Panc1 (cell line): ENCODE measurements around the gene FLRT1. TPM values are rescaled to one million over a fixed set of nuclear protein-coding genes. Genes with fewer than 3 reads are reported as not detected.

Experiments used
- ATAC-seq: fragments of 200-7000 bp; cut with Tn5 transposase; 2 replicates; pipeline ENCODE4 v1.9.1; 2020; ENCODE audit warnings: mild to moderate bottlenecking, moderate library complexity
- BruUV-seq: library from RNA; stranded (reverse); fragments of 400-500 nt; replicated peaks from 2 replicates; lab custom pipeline; 2021; lab: Mats Ljungman, UMichigan
- CTCF ChIA-PET: fragments of 300-600 bp; sonication (Branson Sonifier 250); formaldehyde crosslinking; loops from one replicate; lab custom pipeline; 2022; ENCODE audit warnings: antibody characterized with exemption; lab: Charles Lee
- POLR2A ChIA-PET: fragments of 300-600 bp; sonication (Branson Sonifier 250); formaldehyde crosslinking; loops from one replicate; lab custom pipeline; 2022; ENCODE audit warnings: antibody characterized with exemption; lab: Charles Lee
- DNase-seq: peaks from one replicate; pipeline ENCODE4 v3.0.0-alpha.2; 2010; ENCODE audit warnings: low read depth, low spot score
- H3K27ac ChIP-seq: 2 replicates; pipeline ENCODE4 v1.5.1; 2011; ENCODE audit warnings: mild to moderate bottlenecking, low read length, inconsistent platforms
- H3K27me3 ChIP-seq: fragments of 200-500 bp; sonication (Bioruptor generic); 2 replicates; pipeline ENCODE4 v1.6.0; 2014; ENCODE audit warnings: low read length, inconsistent platforms; ENCODE audit not compliant: control insufficient read depth, insufficient read depth
- H3K36me3 ChIP-seq: fragments of 200-500 bp; sonication (Bioruptor generic); 2 replicates; pipeline ENCODE4 v1.5.1; 2014; ENCODE audit warnings: inconsistent platforms, mild to moderate bottlenecking, low read length, moderate library complexity; ENCODE audit not compliant: control insufficient read depth, insufficient read depth
- H3K4me1 ChIP-seq: 2 replicates; pipeline ENCODE4 v1.5.1; 2011; ENCODE audit warnings: inconsistent platforms, mild to moderate bottlenecking, low read length, moderate library complexity; ENCODE audit not compliant: control insufficient read depth, insufficient read depth
- H3K4me3 ChIP-seq, 2 experiments: 2 replicates each; pipeline ENCODE4 v1.5.1; 2011 to 2012; ENCODE audit warnings: low read depth in 2 of 2, low read length in 2 of 2, mild to moderate bottlenecking in 2 of 2, inconsistent platforms in 1 of 2, moderate library complexity in 1 of 2
- H3K9me3 ChIP-seq: fragments of 200-500 bp; sonication (Bioruptor generic); 2 replicates; pipeline ENCODE4 v1.5.1; 2014; ENCODE audit warnings: low read depth, mild to moderate bottlenecking, inconsistent platforms, low read length, moderate library complexity; ENCODE audit not compliant: control insufficient read depth, insufficient read depth
- CTCF ChIP-seq: fragments of 450-650 bp; IDR thresholded peaks from 2 replicates; pipeline ENCODE4 v1.5.1; 2017; ENCODE audit warnings: mild to moderate bottlenecking
- POLR2AphosphoS5 ChIP-seq: IDR thresholded peaks from 2 replicates; pipeline ENCODE4 v1.6.1; 2012; ENCODE audit warnings: mild to moderate bottlenecking, low read depth, low read length, moderate library complexity
- REST ChIP-seq, 2 experiments: IDR thresholded peaks; 2 replicates each; pipeline ENCODE4 v1.6.1; 2011 to 2012; ENCODE audit warnings: low read depth in 2 of 2, control low read depth in 1 of 2, low read length in 1 of 2, mild to moderate bottlenecking in 1 of 2, moderate library complexity in 1 of 2; ENCODE audit not compliant: insufficient read depth in 1 of 2
- SIN3A ChIP-seq: IDR thresholded peaks from 2 replicates; pipeline ENCODE4 v1.6.1; 2012; ENCODE audit warnings: low read depth, mild to moderate bottlenecking, low read length, moderate library complexity, borderline replicate concordance; ENCODE audit not compliant: insufficient read depth
- TCF7L2 ChIP-seq: IDR thresholded peaks from 2 replicates; pipeline ENCODE4 v1.6.1; 2011; ENCODE audit warnings: mild to moderate bottlenecking, low read depth, low read length, inconsistent platforms
- in situ Hi-C: cut with HindIII; loops from 2 replicates; pipeline ENCODE4 v1.10.0; 2016; ENCODE audit warnings: low sequenced_read_pairs, low pct_unique_long_range_greater_than_20kb
- intact Hi-C: fragments of 100-400 bp; cut with micrococcal nuclease; formaldehyde crosslinking; loops from one replicate; pipeline ENCODE4 v1.10.0; 2022; ENCODE audit not compliant: unreplicated experiment
- total RNA-seq: library from RNA; stranded (reverse); gene quantifications from one replicate; pipeline ENCODE4 v1.2.1, GENCODE V29; 2021; ENCODE audit not compliant: unreplicated experiment

FLRT1 gene
- total RNA-seq, 1 experiment from 2014 or later: 0.51 TPM

- no peak for TF ChIP-seq SIN3A
- no peak for TF ChIP-seq REST (IDR thresholded peaks at IDR 0.05; ENCODE audit: insufficient read depth in 1 of 2, low read depth in 2 of 2, low read length in 1 of 2)
- no peak for TF ChIP-seq POLR2AphosphoS5
- Histone ChIP-seq H3K27ac (no peak overlapping the region), H3K4me3 (no peak overlapping the region), H3K36me3 (peaks cover 2% of the 10 kb centered on the region; the same call in 1 of the 2 replicates), H3K9me3 (no peaks in the 10 kb centered on the region), H3K4me1 (peaks cover 37% of the 10 kb centered on the region), H3K27me3 (no peaks in the 10 kb centered on the region)
- DNase-seq: no peak
- intact Hi-C loops (no loop called here), in situ Hi-C loops (no loop called here)
- BruUV-seq: no TSS peak
- ATAC-seq: no peak
- CTCF ChIA-PET: interaction anchor here (0.6 kb wide), 1 partner anchor 158 kb away, joined by 5 read pairs; no protein-coding TSS in a partner anchor
- POLR2A ChIA-PET: interaction anchor here (0.7 kb wide), 1 partner anchor 150 kb away, joined by 9 read pairs; no protein-coding TSS in a partner anchor
Observed at GRCh38 chr11:63997801-63998337, 37.9 kb upstream of the FLRT1 start.

GRCh38 chr11:63998558-63999348, 37.0 kb upstream of the FLRT1 start:
- BruUV-seq: no TSS peak
- peak; percentile 59 for ATAC-seq
- no peak for DNase-seq
- TF ChIP-seq POLR2AphosphoS5: peak; percentile 14; the same call in 1 of the 2 replicates
- TF ChIP-seq CTCF: peak; percentile 45; the same call in 1 of the 2 replicates
- no peak for TF ChIP-seq TCF7L2
- TF ChIP-seq SIN3A: no peak
- TF ChIP-seq REST (IDR thresholded peaks at IDR 0.05; ENCODE audit: insufficient read depth in 1 of 2, low read depth in 2 of 2, low read length in 1 of 2): no peak
- Histone ChIP-seq H3K4me1 (peaks cover 40% of the 10 kb centered on the region), H3K36me3 (peaks cover 2% of the 10 kb centered on the region; the same call in 1 of the 2 replicates), H3K27me3 (no peaks in the 10 kb centered on the region), H3K27ac (no peak overlapping the region), H3K9me3 (no peaks in the 10 kb centered on the region), H3K4me3 (no peak overlapping the region)
- ChIA-PET POLR2A (interaction anchor here (0.7 kb wide), 1 partner anchor 37 kb away, joined by 3 read pairs; no protein-coding TSS in a partner anchor), CTCF (interaction anchor here (0.6 kb wide), 1 partner anchor 89 kb away, joined by 4 read pairs; no protein-coding TSS in a partner anchor)
- in situ Hi-C loops: no loop called here
- intact Hi-C loops: no loop called here
